HepG2 (cell line): ENCODE data around the gene GEMIN2. TPM values are rescaled to one million over a fixed set of nuclear protein-coding genes. Genes with fewer than 3 reads are reported as not detected.

Source experiments
- AHDC1 ChIP-seq: sonication (generic); formaldehyde crosslinking; IDR thresholded peaks from 2 replicates; pipeline ENCODE4 v1.5.1; 2020; ENCODE audit warnings: mild to moderate bottlenecking, missing genetic modification reagents, borderline replicate concordance
- GATAD2A ChIP-seq: IDR thresholded peaks from 2 replicates; pipeline ENCODE4 v1.6.1; 2016
- GZF1 ChIP-seq: sonication (generic); formaldehyde crosslinking; IDR thresholded peaks from 2 replicates; pipeline ENCODE4 v1.5.1; 2020; ENCODE audit warnings: mild to moderate bottlenecking, missing genetic modification reagents
- IKZF4 ChIP-seq: sonication (generic); formaldehyde crosslinking; IDR thresholded peaks from 2 replicates; pipeline ENCODE4 v1.5.1; 2020; ENCODE audit warnings: borderline replicate concordance, mild to moderate bottlenecking, low read depth, missing genetic modification reagents; ENCODE audit errors: not compliant biosample characterization
- MED13 ChIP-seq: sonication (generic); formaldehyde crosslinking; IDR thresholded peaks from 2 replicates; pipeline ENCODE4 v1.5.0; 2020; ENCODE audit warnings: missing genetic modification reagents
- MXD1 ChIP-seq: sonication (generic); formaldehyde crosslinking; IDR thresholded peaks from 2 replicates; pipeline ENCODE4 v1.4.0; 2020; ENCODE audit warnings: mild to moderate bottlenecking, missing genetic modification reagents
- RARG ChIP-seq: sonication (generic); formaldehyde crosslinking; IDR thresholded peaks from 2 replicates; pipeline ENCODE4 v1.4.0; 2020; ENCODE audit warnings: low read depth, mild to moderate bottlenecking, missing genetic modification reagents
- REPIN1 ChIP-seq: sonication (generic); formaldehyde crosslinking; IDR thresholded peaks from 2 replicates; pipeline ENCODE4 v1.8.0; 2022; ENCODE audit warnings: missing genetic modification reagents, low read depth, mild to moderate bottlenecking, borderline replicate concordance
- SMYD3 ChIP-seq: sonication (generic); formaldehyde crosslinking; IDR thresholded peaks from 2 replicates; pipeline ENCODE4 v1.8.1; 2023; ENCODE audit warnings: mild to moderate bottlenecking, missing genetic modification reagents
- SUZ12 ChIP-seq: fragments of 150-350 bp; IDR thresholded peaks from 2 replicates; pipeline ENCODE4 v1.6.1; 2014; ENCODE audit warnings: low read depth, low read length
- TCF7L2 ChIP-seq: IDR thresholded peaks from 2 replicates; pipeline ENCODE4 v1.6.1; 2011; ENCODE audit warnings: mild to moderate bottlenecking, low read depth, low read length, moderate library complexity
- TSC22D2 ChIP-seq: sonication (generic); formaldehyde crosslinking; IDR thresholded peaks from 2 replicates; pipeline ENCODE4 v1.5.1; 2020; ENCODE audit warnings: missing genetic modification reagents, mild to moderate bottlenecking, borderline replicate concordance
- ZNF281 ChIP-seq: sonication (generic); formaldehyde crosslinking; IDR thresholded peaks from 2 replicates; pipeline ENCODE4 v1.4.0; 2020; ENCODE audit warnings: missing genetic modification reagents, borderline replicate concordance
- ZNF329 ChIP-seq: sonication (generic); formaldehyde crosslinking; IDR thresholded peaks from 2 replicates; pipeline ENCODE4 v1.9.0; 2021; ENCODE audit warnings: low read depth, mild to moderate bottlenecking, missing genetic modification reagents
- ZNF34 ChIP-seq: sonication (generic); formaldehyde crosslinking; IDR thresholded peaks from 2 replicates; pipeline ENCODE4 v1.4.0; 2020; ENCODE audit warnings: mild to moderate bottlenecking, missing genetic modification reagents, borderline replicate concordance
- ZNF446 ChIP-seq: sonication (generic); formaldehyde crosslinking; IDR thresholded peaks from 2 replicates; pipeline ENCODE4 v1.5.0; 2020; ENCODE audit warnings: mild to moderate bottlenecking, missing genetic modification reagents
- ZNF557 ChIP-seq: sonication (generic); formaldehyde crosslinking; IDR thresholded peaks from 2 replicates; pipeline ENCODE4 v1.4.0; 2020; ENCODE audit warnings: missing genetic modification reagents
- ZNF761 ChIP-seq: sonication (generic); formaldehyde crosslinking; conservative IDR thresholded peaks from 2 replicates; pipeline ENCODE4 v1.4.0; 2020; ENCODE audit warnings: mild to moderate bottlenecking, missing genetic modification reagents
- polyA plus RNA-seq, 8 experiments: library from polyadenylated mRNA; depleted of rRNA in 3 of 8; stranded (reverse) in 7 of 8; unstranded in 1 of 8; fragments of >200 nt; fragmentation: Illumina TruSeq in 4 of 8; extraction: Trizol in 4 of 8; gene quantifications; 2 replicates each; pipeline versions ENCODE4 v1.2.1 to v1.2.3, GENCODE V29; 2011 to 2016; ENCODE audit warnings: low read depth in 4 of 8, missing spikeins in 1 of 8, mixed read lengths in 1 of 8; ENCODE audit not compliant: insufficient read depth in 1 of 8
- total RNA-seq, 5 experiments: library from RNA; depleted of rRNA; stranded (reverse); fragments of >200 nt; fragmentation: Illumina TruSeq; extraction: Trizol; gene quantifications; 2 replicates each; pipeline ENCODE4 v1.2.3, GENCODE V29; 2016; ENCODE audit warnings: low read depth in 1 of 5

The GEMIN2 gene
- total and polyA plus RNA-seq, 2 of the 13 experiments (the other 11 are each of a cell fraction or from before 2014, with no cell fraction given) = 54.8 to 110 TPM

- peak; percentile 94 for TF ChIP-seq MXD1
- TF ChIP-seq ZNF761 (CRISPR knock-in tag) = peak; percentile 86; the same call in 1 of the 2 replicates
- no peak; the same call in 1 of the 2 replicates for TF ChIP-seq MED13 (CRISPR knock-in tag)
- peak; percentile 88; the same call in 1 of the 2 replicates for TF ChIP-seq GZF1 (CRISPR knock-in tag)
- TF ChIP-seq RARG = no peak; the same call in 1 of the 2 replicates
- TF ChIP-seq SMYD3 (CRISPR knock-in tag) = no peak; the same call in 1 of the 2 replicates
- no peak; the same call in 1 of the 2 replicates for TF ChIP-seq ZNF34 (CRISPR knock-in tag)
- no peak for TF ChIP-seq GATAD2A (CRISPR knock-in tag)
- no peak for TF ChIP-seq REPIN1 (CRISPR knock-in tag)
- peak; percentile 92 for TF ChIP-seq IKZF4 (CRISPR knock-in tag)
- no peak for TF ChIP-seq TSC22D2 (CRISPR knock-in tag)
- no peak for TF ChIP-seq TCF7L2
- TF ChIP-seq AHDC1 (CRISPR knock-in tag) = peak; percentile 88
- no peak; the same call in 1 of the 2 replicates for TF ChIP-seq ZNF557 (CRISPR knock-in tag)
- TF ChIP-seq SUZ12 = no peak
- peak; percentile 100 for TF ChIP-seq ZNF446
- peak; percentile 49; the same call in 1 of the 2 replicates for TF ChIP-seq ZNF329 (CRISPR knock-in tag)
- peak; percentile 14; the same call in 1 of the 2 replicates for TF ChIP-seq ZNF281 (CRISPR knock-in tag)
These were observed 61.5 kb downstream of the GEMIN2 start (continued) for GRCh38 chr14:39175445-39176262.
